Keratinocyte (primary cell): ENCODE results near the gene ITGA11.

Source experiments
- EZH2 ChIP-seq: IDR thresholded peaks from one replicate; pipeline ENCODE4 v1.6.1; 2012; ENCODE audit warnings: inconsistent platforms, mild to moderate bottlenecking, low read length, moderate library complexity
- TF ChIP-seq, protein P1 (sequence below), 3 experiments: IDR thresholded peaks in 1 of 3; conservative IDR thresholded peaks in 1 of 3; optimal IDR thresholded peaks in 1 of 3; 2 replicates in 2 of 3; 3 replicates in 1 of 3; pipeline versions ENCODE3 to v1.5.1; 2011; ENCODE audit warnings: low read length in 3 of 3, mild to moderate bottlenecking in 3 of 3, moderate library complexity in 2 of 3, control low read depth in 1 of 3, inconsistent platforms in 1 of 3; ENCODE audit not compliant: insufficient read depth in 2 of 3; ENCODE audit errors: extremely low read depth in 1 of 3

DNA sequence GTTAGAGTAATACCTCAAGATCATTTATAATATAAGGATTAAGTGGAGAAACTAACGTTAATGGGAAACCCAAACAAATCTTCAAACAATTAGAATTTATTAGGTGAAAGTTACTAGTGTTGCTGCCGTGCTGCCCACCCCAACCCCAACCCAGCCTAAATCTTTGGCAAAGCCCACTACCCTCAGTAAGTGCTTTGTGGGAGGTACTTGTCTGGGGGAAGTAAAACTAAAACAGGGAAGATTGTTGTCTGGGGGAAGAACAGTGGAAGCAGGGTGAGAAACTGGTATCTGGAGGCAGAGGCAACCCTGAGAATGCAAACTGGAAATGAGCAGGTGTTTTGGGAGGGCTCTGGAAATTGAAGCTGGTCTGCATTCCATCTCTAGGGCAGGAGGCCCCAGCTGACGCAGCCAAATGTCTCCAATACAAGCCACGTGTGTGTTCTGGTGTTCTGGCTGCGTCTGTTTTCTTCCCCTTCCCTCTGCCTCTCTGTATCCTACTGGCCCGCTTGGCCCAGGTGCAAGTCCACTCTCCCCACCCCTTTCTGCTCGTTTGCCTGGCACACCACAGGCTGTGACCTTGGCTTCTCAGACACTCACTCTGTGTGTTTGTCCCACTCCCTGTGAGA is 121.7 kb downstream of the ITGA11 start:
- TF ChIP-seq, protein P1, sequence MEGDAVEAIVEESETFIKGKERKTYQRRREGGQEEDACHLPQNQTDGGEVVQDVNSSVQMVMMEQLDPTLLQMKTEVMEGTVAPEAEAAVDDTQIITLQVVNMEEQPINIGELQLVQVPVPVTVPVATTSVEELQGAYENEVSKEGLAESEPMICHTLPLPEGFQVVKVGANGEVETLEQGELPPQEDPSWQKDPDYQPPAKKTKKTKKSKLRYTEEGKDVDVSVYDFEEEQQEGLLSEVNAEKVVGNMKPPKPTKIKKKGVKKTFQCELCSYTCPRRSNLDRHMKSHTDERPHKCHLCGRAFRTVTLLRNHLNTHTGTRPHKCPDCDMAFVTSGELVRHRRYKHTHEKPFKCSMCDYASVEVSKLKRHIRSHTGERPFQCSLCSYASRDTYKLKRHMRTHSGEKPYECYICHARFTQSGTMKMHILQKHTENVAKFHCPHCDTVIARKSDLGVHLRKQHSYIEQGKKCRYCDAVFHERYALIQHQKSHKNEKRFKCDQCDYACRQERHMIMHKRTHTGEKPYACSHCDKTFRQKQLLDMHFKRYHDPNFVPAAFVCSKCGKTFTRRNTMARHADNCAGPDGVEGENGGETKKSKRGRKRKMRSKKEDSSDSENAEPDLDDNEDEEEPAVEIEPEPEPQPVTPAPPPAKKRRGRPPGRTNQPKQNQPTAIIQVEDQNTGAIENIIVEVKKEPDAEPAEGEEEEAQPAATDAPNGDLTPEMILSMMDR (optimal IDR thresholded peaks at IDR 0.05 in 1 of 3, IDR thresholded peaks at IDR 0.05 in 1 of 3, conservative IDR thresholded peaks at IDR 0.05 in 1 of 3; ENCODE audit: extremely low read depth in 1 of 3, insufficient read depth in 2 of 3, low read length in 3 of 3) = no peak
- no peak for TF ChIP-seq EZH2
